Esophagus muscularis mucosa (tissue), 3 donors: ENCODE measurements around the gene CFAP74.

ENCODE experiments used
- CTCF ChIP-seq, 3 experiments: fragments of 200-600 bp in 2 of 3; fragments of 450-650 bp in 1 of 3; sonication (generic) in 2 of 3; IDR thresholded peaks; one replicate each; pipeline ENCODE4 v1.5.1; 2017 to 2019; ENCODE audit warnings: antibody characterized with exemption in 3 of 3, mild to moderate bottlenecking in 2 of 3, moderate library complexity in 1 of 3
- POLR2A ChIP-seq: fragments of 450-650 bp; IDR thresholded peaks from one replicate; pipeline ENCODE4 v1.6.1; 2017; ENCODE audit warnings: antibody characterized with exemption, moderate library complexity, mild to moderate bottlenecking, low read depth

- TF ChIP-seq CTCF (IDR thresholded peaks at IDR 0.05) (no peak), POLR2A (no peak)
Observed at GRCh38 chr1:1937549-1938275, 65.9 kb downstream of the CFAP74 start.
